Peyer's patch (tissue), 4 donors: ENCODE results near the gene TMEM243.

Experiments used
- CTCF ChIP-seq, 6 experiments: fragments of 450-650 bp in 4 of 6; fragments of 200-600 bp in 2 of 6; sonication (generic) in 1 of 6; IDR thresholded peaks; one replicate each; pipeline ENCODE4 v1.5.1; 2017 to 2019; ENCODE audit warnings: antibody characterized with exemption in 6 of 6, mild to moderate bottlenecking in 3 of 6, moderate library complexity in 1 of 6
- POLR2A ChIP-seq, 2 donors: fragments of 450-650 bp; IDR thresholded peaks; one replicate each; pipeline ENCODE4 v1.5.1; 2017; ENCODE audit warnings: antibody characterized with exemption in 2 of 2, mild to moderate bottlenecking in 2 of 2, moderate library complexity in 2 of 2

DNA sequence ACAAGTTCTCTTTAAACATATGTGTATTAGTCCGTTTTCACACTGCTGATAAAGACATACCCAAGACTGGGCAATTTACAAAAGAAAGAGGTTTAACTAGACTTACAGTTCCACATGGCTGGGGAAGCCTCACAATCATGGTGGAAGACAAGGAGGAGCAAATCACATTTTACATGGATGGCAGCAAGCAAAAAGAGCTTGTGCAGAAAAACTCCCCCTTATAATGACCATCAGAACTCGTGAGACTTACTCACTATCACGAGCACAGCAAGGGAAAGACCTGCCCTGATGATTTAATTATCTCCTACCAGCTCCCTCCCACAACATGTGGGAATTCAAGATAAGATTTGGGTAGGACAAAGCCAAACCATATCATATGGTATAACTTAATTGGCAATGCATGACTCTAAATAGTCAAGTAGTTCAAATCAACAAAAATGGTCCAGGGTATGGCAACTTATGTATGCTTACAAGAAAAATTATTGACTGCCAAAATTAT, 34.1 kb upstream of the TMEM243 start:
- TF ChIP-seq CTCF (IDR thresholded peaks at IDR 0.05) (no peak), POLR2A (IDR thresholded peaks at IDR 0.05) (no peak)
